ENCODE measurements around the gene ASNSD1.

ASNSD1 gene

DNA sequence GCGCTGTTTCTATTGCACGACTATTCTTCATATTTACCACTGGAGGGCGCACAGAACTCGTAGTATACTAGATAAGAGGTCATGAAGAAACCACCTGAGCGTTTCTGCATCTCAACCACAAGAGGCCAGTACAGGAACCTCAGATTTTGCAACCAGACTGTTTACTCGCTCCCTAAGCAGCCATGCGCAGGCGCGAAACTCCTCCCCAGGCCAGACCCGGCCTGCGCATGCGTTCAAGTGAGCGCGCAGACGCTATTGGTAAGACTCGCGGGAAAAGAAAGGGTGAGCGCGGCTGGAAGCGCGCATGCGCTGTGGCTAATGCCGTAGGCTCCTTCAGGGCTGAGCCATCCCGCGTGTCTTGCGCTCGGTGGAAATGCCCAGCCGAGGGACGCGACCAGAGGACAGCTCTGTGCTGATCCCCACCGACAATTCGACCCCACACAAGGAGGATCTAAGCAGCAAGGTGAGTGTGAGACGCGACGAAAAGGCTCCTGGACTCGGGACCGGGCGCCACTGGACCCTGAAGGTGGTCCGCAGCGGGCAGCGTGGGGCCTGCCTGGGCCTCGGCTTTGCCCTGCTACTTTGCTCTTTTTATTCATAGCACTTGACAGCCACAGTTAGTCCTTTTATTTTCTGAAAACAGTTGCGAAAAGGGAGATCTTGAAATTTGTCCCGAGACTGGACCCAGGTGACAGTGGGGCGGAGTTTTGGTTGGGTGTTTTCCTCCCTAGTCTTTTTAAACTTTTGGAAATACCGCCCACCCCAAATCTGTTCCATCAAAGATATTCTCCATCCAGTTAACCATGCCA, at the start of gene ASNSD1:
Gene ASNSD1 (plus strand): TSS at position 312 of the 809 bp plus-strand sequence. CDS start 4,674 bp downstream, outside the sequence.
- peak; percentile 99 for DNase-seq

DNA sequence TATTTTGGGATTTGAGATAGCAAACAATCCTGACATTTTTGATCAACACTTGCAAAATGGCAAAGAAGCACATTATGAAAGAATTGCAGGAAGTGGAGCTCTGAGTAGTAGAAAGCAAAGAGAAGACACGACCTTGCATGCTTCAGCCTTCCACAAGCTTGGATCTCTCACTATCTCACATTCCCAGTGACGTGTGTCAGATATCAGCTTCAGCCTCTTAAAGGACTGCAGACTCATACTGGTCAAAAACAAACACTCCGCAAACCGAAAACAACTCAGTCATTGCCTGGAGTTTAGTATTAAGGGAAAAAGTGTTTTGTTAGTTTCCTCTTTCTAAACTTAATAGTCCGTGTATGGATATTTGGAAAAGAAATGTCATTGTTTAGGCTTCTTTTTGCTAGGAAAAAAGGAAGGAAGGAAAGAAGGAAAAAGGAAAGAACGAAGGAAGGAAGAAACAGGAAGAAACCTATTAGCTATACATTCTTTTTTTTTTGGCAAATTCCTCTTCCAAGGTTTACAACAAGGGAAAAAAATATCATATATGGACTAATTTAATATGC, 48.1 kb upstream of the ASNSD1 start:
- DNase-seq = no peak

DNA sequence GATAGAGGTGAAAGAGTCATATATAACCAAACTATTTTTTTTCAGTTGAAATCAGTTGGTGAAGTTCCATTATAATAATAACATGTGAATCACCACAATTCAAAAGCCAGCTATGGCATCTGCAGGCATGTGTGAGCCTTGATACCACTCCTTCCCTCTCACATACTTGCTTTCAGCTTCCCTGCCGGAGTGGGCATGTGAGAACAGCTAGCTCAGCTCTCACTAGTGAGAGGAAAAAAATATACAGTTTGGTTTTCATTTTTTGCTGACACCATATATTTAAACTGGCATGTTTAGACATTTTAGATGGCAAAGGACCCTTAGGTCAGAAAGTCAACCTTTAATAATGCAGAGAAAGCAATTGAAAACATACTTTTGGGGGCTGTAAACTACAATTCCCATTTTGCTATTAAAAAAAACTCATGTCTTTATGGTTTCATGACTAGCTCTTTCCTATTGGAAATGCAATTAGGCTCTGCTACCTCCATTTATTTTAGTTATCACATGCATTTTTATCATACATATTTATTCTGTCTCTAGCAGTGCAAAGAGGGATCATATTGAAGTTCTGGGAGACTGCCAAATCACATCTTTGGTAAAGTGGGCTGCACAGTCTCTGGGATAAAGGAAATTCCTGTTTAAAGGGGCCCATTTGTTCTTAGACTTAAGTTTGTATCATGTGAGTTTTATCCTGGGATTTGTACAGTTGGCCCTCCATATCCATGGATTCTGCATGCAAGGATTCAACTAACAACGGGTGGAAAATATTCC, 47.4 kb upstream of the ASNSD1 start:
- no peak for DNase-seq

DNA sequence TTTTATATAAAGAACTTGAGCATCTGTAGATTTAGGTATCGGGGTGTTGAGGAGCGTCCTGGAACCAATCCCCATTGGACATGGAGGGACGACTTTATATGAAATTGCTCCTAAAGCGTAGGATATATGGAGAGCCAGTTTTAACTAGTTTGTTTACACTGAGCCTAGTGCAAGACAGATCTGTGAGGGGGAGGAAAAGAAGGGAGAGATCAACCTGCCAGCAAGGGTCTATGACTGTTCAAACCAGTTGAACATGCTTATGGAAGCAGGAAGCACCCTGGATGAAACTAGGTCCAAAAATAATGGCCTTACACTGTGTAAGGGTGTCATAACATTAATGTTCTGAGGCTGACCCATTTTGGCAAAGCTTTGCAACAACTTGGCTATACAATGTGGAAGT, 46.7 kb upstream of the ASNSD1 start:
- DNase-seq = no peak

DNA sequence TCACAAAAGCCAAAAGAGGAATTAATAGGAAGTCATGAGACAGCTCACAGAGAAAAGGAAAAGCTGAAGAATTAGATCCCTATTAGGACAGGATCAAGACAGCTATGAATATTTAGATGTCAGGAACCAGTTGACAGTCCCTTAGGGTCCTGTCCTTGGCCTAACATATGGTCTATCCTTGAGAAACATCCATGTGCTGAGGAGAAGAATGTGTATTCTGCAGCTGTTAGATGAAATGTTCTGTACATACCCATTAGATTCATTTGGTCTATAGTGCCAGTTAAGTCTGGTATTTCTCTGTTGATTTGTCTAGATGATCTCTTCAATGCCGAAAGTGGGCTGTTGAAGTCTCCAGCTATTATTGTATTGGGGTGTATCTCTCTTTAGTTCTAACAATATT, 43.1 kb upstream of the ASNSD1 start:
- DNase-seq = no peak

DNA sequence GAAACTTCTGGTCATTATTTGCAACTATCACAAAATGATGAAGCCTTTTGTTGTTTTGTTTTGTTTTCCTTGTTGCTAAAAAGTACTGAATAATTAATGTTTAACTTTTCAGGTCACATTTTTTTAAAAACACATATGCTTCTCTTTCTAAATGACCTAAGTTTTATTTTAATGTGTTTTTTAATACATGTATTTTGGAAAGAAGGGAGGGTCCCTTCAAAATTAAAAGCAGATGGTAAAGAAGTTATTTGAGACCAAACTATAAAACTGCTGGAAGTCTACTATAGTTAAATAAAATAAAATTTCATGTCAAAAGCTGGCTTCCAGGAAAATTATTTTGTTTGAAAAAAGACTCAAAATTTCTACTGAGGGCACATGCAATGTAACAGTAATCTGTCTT, 39.5 kb upstream of the ASNSD1 start:
- DNase-seq = no peak

DNA sequence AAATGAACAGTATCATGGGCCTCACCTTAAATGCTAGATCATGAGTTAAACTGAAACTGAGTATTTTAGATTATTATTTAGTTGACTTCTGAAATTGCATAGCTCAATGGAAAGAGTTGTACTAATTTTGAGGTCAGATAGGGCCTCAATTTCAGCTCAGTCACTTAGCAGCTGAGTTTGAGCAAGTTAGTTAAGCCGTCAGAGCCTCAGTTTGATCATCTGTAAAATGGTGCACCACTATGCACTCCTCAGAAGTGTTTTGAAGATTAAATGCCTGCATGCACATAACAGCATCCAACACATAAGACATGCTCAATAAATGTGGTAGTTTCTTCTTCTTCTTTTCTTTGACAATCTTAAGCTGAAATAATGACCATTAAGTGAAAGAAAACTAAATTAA, 38.2 kb upstream of the ASNSD1 start:
- no peak for DNase-seq

DNA sequence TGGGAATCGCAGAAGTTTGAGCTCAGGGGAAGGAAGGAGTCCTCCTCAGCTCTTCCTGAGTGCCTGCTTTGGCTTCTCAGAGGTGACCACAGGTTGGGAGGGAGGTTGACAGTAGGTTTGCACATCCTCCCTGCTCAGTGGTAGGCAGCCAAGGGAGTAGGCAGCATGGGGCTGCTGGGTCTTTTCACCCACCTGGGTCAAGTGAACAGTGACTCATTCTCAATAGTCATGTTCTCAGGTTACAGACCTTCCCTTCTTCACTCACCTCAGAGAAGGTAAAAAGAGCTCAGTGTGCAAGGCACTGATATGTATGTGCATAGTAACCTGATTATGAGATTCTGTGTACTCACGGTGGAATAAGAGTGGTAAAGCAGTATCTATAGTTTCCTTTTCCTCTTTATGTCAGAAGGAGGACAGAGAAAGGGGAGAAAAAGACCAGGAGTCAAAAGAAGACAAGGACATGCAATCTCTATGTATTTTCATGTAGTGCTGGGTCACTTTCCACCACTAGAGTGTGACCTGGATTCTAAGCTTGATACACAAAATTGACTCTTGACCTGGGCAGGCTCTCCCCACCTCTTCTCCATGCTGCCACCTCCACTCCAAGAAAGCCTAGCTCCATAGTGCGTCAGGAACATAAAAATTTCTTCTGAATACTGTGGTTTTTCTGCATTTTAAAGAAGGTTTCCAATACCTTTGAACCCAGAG, 36.5 kb upstream of the ASNSD1 start:
- DNase-seq = no peak

DNA sequence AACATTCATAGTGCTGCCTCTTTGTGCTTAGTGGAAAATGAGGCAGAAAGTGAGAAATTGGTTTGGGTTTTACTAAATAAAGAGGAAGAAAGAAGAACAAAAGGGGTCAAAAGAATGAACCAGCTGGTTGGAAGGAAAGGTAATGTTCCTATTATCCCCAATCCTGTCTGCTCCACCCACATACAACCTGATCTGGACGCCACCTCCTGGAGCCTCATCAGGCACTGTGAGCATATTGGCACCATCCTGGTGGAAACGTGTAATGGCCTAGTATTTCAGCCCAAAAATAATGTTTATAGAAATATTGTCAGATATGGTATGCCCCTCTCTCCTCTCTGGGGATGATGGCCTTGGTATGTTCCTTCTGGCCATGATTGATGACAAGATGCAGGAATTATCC, 35.6 kb upstream of the ASNSD1 start:
- DNase-seq = no peak

DNA sequence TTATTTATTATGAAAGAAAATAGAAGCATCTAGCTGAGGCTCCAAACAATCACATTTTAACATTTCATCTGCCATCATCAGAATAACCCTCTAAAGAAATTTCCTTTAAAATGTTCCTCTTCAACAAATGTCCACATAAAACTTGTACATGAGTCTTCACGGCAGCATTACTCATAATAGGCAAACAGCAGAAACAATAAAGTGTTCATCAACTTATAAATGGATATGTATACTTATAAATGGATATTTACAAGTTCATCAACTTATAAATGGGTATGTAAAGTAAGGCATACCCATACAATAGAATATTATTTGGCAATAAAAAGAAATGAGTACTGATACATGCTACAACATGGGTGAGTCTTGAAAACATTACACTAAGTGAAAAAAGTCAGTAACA, 33.5 kb upstream of the ASNSD1 start:
- DNase-seq = no peak

DNA sequence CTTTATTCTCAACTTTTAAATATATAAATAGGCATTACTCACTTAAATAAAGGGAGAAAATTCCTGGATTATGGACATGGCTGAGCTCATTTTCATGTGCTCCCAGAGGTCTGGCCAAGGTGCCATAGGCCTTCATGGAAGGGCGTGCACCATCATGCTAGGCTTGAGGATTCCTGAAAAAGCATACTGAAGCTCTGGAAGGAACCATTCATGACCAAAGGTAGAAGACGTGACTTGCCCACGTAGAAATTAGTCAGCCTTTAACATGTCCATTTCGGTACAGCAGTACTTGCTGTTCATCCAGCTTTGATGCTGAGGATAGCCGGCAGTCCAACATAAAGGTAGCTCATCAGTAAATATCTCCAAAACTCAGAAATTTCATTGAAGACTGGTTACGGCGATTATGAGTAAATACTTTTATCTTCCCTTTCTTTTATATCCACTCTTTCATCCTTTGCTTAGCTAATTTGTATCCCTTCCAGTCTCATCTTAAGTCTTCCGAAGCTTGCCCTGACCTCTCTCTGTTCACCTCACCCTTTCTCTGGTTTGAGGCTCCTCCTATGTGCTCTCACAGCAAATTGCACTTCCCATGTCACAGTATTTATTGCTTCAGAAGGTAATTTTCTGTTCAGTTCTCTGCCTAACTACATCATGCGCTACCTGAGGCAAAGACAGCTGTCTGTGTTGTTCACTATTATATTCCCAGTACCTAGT, 32.3 kb upstream of the ASNSD1 start:
- DNase-seq = no peak

DNA sequence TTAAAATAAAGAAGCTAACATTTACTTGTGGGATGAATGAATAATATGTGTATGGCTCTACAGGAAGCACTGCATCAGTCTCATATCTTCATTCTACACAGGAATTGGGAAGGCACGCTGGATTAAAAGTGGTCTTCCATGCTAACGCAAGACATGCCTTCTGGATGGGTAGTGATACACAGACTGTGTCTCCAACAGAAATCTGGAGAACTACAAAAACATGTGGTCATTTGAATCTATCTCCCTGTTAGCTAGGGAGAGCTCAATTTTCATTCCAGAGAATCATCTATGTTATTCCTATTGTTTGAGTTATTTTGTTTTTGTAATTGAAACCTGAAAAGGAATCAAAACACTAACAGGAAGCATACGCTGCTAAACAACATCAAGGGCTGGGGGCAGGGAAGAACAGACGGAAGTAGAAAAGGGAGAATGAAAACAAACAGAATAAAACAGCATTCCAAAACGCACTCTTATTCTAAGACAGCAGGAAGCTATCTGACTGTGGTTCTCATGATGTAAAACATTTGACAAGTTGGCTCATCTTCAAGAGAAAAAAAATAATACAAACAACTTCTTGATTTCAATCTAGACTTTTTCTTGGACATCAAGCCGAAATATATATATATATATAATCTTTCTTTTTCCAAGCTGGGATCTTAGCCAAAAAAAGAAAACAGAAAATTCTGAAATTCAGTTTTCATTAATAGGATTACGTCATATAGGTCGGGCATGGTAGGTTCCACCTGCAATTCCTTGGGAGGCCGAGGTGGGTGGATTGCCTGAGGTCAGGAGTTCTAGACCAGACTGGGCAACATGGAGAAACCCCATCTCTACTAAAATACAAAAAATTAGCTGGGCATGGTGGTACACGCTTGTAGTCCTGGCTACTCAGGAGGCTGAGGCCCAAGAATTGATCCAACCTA, 31.5 kb upstream of the ASNSD1 start:
- DNase-seq = no peak

DNA sequence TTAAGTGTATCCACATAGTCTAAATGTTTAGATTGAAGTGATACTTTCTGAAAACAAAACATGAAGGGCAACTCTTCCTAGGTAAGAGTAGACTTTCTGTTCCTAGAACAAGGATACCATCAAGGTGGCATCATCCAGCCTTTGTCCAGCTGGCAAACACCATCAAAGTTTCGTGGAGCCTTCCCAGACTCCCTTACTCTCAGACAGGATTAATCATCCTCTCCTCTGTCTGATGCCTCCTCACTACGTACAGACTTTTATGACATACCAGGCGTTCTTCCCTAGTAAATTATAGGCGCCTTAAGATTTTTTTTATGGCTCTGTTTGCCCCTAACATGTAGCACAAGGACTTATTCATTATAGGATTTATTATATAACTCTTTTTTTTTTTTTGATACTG, 29.4 kb upstream of the ASNSD1 start:
- no peak for DNase-seq

DNA sequence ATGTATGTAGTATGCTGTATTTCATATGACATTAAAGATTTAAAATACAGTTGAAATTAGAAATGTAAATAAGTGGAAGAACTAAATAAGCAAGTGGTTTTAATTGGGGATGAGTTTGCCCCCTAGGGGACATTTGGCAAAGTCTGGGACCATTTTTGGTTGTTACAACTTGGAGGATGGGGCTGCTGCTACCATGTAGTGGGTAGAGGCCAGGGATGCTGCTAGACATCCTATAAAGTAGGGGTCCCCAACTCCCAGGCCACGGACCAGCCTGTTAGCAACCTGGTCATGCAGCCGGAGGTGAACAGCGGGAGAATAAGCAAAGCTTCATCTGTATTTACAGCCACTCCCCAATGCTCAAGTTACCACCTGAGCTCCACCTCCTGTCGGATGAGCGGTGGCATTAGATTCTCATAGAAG, 27.9 kb upstream of the ASNSD1 start:
- DNase-seq = no peak

DNA sequence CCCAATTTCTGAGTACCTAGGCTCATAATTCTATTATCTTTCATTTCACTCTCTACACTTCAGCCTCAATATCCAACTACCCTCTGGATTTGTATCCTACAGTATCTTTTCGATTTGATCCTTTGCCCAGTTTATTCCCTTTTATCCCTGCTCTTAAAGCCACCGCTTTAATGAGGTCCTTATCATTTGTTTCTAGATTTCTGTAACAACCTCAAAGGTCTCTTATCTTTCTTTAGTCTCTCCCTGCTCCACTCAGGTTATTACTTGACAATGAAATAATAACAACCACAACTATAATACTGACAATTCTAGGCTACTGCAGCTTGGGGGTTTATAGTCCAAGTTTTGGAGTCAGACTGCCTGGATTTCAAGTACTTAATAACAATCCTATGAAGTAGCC, 25.9 kb upstream of the ASNSD1 start:
- DNase-seq = no peak

DNA sequence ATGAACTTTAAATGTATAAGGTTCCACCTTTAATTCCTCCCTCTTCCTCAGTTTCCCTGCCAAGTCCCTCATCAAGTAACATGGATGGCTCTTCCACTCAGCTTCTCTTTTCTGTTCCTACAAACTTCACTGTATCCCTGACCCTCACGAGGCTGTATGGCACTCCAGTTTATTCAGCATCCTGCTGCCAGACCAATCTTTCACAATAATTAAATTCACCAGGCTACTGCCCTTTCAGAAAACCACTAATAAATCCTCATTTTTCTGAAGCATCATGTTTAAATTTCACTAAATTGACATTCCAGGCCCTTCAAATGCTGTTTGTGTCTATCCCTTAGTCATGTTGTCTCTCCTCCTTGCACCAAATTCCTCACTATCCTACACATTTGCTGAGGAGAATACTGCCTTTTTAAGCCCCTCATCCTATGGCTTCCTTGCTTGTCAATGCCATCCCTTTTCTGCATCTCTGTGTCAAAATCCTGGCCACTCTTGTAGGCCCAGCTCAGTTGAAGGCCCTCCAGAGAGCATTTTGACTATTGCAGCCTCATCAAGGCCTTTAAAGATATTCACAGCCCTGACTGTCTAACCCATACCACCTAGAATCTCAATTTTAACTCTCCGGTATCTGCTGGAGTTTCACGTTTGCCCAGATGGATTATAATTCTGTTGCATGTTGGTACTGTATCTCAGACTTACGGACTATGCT, 22.8 kb upstream of the ASNSD1 start:
- DNase-seq = no peak

DNA sequence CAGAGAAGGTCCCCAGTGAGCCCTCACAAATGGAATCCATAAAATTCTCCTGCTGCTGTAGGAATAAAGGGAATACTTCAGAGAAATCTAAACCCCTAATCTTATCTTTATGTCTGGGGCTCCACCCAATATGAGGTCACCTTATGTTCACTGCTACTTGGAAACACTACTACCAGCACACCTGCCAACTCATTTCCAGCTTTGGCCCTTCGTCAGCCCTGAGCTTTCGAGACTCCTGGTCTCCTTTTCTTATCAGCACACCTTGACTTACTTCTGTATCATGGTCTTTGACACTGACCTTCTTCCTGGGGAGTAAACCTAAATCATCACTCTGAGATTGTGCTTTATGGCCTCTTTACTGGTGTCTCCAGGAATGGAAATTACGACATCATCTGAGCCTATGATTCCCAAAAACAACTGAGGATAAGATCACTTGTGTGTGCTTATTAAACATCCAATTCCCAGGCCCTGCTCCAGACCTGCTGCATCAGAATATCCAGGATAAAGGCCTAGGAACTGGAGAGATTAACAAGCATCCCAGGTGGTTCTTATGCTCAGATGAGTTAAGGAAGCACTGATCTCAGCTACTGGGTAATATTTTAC, 22.2 kb upstream of the ASNSD1 start:
- DNase-seq = no peak

DNA sequence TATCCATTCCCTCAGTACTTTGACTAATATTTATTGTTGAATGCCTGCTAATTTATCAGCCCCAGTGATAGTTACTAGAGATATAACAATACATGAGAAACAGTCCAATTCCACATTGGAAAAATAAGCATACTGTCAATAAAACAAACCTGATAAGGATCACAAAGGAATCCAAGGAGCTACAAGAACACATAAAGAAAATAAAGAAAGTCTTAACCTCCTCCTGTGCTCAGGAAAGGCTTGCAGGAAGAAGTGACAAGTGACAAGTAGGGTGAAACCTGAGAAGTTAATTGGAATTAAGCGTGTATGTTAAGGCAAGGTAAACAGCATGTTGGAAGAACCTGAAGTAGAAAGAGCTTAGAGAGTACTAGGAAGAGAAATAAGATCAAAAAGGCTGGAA, 20.3 kb upstream of the ASNSD1 start:
- DNase-seq = no peak

DNA sequence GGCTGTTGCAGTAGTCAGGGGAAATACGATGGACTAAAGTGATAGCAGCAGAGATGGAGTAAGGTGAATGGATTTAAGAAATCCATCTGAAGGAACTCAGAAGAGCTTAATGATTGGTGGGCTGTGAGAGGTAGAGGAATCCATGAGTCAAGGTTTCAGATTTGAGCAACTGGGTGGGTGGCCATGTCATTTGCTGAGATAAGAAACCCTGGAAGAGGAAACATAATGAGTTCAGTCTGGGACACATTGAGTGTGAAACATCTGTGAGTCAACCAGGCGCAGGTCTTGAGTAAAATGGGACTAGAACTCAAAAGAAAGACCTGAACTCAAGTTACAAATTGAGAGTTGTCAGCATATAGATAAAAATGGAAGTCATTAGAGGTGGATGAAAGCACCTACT, 19.7 kb upstream of the ASNSD1 start:
- DNase-seq = no peak

DNA sequence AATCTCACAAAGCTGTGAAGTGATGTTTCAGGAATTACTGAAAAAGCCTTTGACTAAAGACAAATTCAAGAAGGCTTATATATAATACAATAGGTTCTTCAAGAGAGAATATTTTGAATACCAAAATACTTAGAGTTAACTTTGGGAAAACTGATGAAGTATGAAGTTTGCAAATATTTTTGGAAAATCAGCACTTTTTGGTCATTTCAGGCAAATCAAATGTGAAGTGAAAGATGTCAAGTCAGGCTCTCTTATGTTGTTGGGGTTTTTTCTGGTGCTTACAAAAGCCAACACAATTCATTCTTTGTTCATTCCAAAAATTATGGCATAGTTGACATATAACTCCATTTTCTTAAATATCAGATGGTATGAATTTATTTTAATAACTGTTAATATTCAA, 14.7 kb upstream of the ASNSD1 start:
- DNase-seq = no peak

Data from activated CD8-positive, alpha-beta memory T cell treated with anti-CD3 and anti-CD28 coated beads, Interleukin-2, amount 50 U/mL, for 48 hours (primary cell).